Measurements from ENCODE around the gene HYCC1.
A peak's percentile ranks its signal among the peaks of the same experiment; 100 is the strongest.

Gene HYCC1

DNA sequence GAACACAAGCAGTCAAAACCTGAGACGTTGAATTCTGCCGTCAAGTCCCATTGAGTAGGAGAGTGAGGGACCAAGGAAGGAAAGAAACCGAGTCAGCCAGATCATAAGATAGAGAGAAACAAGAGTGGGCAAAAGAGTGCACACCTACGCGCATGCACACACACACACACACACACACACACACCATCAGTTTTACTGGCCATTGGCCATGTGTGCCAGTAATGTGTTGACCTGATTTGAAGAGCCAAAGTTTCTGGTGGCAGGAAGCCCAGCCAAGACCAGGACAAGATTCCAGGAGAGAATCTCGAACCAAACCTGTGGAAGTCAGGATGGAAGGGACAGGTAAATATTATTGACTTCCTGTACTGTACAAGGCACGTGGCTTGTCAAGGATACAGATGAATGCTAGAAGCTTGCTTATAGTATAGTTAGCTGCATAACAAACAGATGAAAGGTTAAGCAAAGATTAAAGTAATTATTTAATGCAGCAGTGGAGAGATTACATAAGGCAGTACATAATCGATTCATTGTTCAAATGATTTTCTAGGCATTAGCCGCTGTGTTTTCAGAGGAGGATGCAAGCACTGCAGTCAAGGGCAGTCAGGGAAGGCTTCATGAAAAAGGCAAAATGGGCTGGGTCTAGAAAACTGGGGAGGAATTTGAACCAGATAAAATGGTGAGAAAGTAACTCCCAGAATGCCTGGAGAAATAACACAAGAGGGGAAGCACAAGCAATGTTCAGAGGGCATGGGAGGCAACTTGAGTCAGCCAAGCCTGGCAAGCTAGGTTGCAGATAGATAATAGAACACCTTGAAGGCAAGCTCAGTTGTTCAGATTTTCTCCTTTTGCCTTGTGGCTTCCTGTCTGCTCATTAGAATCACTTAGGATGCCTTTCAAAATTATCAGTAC, 2.7 kb upstream of the HYCC1 start:
- DNase-seq (ENCODE audit: low spot score): no peak

DNA sequence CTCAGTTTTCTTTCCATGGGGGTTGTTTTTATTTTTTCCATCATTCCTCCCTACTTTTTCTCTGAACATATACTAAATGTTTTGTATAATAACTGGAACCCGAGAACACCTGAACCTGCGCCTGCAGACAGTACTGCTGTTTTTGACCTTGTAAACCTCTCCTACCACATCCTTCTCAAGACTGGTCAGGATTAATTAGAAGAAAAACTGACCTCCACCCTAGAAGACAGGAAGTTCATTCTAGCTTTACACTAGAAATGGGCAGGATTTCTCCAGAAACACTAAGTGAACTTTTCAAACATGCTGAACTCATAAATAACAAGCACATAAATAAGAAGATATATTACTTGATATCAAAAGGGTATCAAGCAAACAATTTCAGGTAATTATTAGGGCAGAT, 751 bp upstream of the HYCC1 start:
- DNase-seq (ENCODE audit: low spot score): no peak

DNA sequence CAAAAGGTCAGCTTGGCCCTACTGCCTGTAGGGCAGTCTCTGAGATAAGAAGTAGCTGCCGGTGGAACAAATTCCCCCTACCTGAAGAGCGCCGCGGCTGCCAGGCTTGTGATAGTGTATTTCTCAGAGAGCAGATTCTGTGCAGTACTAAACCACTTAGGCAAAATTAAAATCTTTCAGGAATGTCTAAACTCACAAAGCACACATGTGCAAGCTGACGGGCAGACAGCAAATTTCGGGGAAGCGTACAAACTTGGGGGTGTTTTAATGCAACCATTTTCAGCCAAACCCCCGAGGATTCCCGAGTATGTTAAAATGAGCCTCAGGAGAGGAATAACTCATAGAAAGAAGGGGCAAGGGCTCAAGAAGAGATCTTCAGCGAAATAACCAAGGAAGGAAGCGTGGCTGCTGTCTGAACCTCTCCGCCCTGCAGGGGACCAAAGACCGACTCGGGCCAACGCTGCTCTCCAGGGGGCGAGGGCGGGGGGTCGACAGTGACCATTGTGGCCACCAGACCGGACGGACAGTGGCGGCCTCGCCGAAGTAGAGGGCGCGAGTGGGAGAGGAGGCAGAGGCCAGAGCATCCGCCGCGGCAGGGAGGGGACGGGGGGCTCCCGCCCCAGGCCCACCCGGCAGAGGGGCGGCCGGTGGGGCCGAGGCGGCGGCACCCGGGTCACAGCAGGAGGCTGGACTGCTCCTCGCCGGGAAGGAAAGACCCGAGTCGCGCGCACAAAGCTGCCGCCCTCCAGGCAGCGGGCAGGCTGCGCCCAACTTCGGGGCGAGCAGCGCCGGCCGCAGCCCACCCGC, 819 bp downstream of the HYCC1 start:
- DNase-seq (ENCODE audit: low spot score): no peak

DNA sequence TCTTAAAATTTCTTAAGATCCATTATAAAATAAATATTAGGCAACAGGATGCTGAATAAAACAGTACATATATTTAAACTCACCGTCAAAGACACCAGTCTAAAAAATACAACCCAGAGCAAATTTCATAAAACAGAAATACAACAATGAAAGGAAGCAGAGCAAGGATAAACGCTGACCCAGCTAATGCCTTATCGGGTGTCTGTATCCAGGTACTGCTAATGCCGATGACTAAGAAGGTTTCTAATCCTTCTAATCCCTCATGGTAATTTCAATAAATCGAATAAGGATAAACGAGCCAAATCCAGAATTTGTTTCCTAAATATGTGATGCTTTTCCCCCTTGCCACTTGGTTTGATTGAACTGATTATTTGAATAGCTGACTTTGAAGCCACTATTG, 1.7 kb downstream of the HYCC1 start:
- DNase-seq (ENCODE audit: low spot score): no peak

DNA sequence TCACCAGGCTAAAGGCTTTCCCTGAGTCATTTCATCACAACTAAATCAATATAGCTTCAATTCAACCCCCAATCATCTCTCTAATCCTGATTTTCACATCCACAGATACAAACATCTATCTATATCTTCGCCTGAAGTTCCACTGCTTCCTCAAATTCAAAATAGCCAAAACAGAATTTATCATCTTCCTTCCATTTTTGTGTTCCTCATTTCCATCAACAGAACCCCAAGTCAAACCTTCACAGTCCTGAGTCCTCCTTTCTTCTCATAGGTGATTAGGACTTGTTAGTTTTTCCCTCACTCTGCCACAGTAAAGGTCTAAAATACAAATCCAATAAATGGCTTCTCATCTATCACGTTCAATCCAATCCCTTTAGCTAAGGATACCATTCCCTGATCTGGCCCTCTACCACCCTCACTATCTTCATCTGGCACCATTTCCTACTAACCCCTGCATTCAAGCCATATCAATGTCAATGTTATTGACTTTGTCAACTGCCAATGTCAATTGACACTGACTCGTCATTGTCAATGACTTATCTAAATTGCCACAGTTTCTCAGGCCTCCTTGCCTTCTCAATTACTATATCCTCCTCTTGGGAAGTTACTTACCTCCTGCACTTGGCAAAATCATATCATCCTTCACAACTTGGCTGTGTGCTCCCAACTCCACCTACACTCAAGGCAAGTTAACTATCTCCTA, 2.6 kb downstream of the HYCC1 start:
- no peak for DNase-seq (ENCODE audit: low spot score)

DNA sequence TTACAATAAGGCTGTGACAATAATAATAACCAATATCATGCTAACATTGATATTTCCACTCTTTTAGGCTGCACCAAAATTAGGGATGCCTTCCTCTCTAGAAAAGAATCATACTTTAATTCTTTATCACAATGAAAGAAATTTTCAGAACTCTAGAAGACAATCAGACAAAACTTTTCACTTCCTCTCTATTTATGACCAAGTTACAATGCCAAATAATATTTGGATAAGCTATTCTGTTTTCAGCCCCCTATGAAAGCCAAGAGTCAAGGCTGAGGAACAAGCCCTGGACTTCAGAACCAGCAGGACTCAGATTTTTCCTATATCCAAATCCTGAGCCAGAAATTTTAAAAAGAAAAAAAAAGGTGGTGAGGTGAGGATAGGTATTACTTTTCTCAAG, 4.6 kb downstream of the HYCC1 start:
- no peak for DNase-seq (ENCODE audit: low spot score)

DNA sequence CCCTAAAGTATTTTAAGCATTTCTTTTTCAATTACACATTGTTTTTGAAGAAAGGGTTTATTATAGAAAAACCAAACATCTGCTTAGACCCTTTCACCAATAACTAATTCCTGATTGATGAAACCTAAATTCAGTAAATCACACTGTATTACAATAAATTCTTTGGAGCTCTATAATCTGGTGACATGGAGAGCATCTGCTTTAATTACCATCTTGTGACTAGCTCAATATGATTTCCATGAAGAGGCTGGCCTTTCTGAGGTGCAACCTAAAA, 9.7 kb downstream of the HYCC1 start:
- no peak for DNase-seq (ENCODE audit: low spot score)

DNA sequence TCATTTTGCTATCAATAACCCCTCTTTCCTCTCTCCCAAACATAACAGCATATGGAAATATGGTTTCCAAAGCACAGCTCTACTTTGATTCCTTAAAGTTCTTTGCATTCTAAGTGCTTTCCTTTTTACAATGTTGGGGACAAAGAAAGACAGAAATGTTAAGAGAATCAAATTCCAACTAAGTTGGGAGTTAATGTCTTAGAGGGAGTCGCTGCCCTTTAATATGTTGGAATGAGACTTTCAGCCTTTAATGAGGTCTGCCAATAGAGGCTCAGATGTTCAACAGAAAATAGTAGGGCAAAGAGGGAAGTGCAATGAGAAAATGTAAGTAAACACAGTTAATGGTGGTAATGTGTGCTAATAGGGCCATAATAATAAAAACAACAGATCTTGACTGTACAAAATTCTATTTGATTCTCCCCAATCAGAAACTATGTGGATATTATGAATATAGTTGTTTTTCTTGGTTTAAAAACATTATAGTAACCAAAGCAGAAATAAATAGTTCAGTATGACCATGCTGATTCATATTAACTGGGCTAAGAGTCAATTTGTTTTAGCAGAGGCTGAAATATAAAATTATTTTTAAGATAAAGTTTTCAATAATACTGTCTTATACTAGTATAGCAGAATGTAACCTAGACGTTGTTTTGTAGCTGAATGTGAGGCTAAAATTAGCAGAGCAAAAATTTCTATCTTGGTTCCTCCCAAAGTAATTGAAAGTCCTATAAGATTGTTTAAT, 10.3 kb downstream of the HYCC1 start:
- no peak for DNase-seq (ENCODE audit: low spot score)

DNA sequence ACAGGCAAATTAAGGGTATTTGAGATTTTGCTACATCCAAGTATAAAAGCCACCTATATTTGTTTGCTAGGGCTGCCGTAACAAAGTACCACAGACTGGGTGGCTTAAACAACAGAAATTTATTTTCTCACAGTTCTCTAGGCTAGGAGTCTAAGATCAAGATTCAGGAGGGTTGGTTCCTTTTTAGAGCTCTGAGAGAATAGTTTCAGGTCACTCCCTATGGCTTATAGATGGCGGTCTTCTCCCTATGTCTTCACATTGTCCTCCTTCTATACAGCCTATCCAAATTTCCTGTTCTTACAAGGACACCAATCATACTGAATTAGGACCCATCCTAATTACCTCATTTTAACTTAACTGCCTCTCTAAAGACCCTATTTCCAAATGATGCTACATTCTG, 11.2 kb downstream of the HYCC1 start:
- DNase-seq (ENCODE audit: low spot score): no peak

DNA sequence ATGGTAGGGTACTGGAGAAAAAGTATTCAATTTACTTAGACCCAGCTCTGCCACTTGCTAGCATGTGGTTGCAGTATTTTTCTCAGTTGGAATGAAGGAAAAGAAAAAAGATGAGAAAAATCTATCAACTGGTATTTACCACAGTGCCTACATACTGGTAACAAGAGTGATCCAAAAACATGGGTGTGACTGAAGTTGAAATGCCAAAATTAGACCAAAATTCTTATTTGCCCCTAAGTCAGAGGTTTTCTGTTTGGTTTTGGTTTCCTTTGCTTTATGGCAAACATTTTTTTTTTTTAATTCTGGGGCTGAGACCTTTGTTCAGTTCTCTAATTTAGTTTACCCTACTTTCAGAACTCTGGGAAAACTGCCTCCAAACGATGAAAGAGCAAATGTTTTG, 12.3 kb downstream of the HYCC1 start:
- no peak for DNase-seq (ENCODE audit: low spot score)

DNA sequence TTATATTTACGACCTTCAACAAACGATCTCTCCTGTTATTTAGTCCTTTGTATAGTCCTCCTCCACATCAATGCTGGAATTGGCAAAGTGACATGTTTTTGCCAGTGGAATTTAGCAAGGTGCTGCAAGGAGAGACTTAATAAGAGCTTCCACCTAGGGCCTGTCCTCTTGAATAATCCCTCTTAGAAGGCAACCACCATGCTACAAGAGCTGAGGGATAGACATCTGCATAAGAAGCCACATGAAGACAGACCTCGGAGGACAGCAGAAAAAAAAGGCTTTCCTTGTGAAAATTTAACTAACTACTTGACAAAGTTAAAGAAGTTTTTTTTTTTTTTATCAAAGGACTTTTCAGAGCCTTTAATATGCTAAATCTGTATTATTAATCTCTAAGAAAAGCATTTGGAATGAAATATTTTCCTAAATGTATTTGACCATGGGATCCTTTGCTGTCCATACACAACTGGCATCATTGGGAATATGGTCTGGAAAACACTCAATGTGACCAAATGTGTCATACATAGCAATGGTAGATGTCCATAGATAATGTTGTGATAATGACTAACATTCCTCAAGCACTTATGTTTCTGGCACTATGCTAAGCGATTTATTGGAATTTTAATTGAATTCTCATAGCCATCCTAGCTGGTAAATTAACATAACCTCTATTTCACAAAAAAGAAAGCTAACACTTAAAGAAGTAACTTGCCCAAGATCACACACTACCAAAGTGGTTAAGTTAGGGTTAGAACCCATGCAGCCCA, 13.2 kb downstream of the HYCC1 start:
- DNase-seq (ENCODE audit: low spot score): no peak

DNA sequence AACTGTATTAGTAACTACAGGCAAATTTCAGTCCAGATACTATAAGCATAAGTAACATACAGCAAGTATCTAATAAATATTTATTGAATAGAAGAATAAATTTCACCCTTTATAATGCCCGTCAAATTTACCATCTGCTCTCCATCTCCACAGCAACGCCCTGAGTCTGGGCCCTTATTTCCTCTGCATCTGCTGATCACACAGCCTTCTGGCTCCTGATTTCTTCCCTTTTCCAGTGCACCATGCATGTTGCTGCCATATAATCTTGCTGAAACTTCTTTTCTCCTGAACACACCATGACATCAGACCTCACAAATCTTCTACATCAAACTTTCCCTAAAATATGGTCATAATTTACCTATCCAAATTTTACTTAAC, 15.4 kb downstream of the HYCC1 start:
- DNase-seq (ENCODE audit: low spot score): no peak

DNA sequence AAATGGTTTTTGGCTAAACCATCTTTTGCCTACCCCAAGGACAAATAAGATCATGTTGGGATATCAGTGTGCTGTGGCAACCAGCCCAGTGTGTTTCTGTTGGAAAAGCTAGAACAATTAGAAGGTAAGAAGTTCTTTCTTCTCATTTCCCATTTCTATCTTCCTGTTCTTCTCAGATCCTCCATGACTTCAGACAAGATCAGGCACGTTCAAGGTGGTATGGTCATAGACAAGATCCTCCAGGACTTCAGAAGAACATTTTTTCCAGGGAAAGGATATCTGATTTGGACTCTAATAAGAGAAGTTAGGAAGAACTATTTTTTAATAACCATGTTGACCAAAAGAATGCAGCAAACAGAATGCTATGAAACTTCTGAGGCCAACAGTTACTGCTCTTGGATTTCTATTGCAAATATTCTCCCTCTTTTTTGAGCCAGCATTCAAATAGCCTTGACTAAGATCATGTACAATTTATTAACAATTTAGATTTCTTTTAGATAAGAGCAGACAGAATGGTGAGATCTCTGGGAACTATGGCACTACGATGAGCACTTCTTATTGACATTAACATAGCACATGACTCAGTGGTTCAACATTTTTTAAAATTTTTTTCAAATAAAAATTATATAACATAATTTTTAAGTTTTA, 15.9 kb downstream of the HYCC1 start:
- no peak for DNase-seq (ENCODE audit: low spot score)

DNA sequence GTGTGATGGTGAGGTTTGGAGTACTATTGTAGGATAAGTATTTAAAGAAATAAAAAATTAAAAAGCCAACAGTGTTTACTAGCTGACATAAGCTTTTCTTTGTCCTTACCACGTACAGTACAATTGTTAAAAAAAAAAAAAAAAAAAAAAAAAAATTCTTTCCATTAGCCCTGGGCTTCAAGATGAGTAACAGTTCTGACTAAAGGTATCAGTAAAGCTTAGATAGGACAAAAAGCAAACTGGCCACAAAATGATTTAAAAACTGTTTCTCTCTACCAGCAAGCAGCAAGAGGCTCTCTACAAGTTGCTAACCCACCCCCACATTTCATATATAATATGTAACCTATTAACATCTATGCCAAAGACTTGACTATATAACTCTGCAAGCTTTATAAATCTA, 17.5 kb downstream of the HYCC1 start:
- DNase-seq (ENCODE audit: low spot score): no peak

DNA sequence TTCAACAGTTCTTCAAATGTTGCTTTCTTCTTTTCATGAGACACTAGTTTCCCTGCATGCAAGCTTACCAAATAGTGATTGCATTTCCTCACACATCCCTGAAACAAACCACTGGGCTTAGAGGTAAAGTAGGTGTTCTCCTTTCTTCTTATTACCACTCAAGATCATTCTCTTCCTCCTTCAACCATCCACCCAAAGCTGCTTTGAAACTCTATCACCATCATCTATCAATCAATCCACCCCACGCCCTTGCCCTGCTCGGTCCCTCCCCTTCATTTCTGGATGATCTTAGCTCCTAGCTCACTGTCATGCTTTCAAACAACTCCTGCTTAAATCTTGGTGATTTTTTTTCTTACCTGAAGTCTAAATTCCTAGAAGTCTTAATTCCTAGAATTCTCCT, 18.9 kb downstream of the HYCC1 start:
- no peak for DNase-seq (ENCODE audit: low spot score)

DNA sequence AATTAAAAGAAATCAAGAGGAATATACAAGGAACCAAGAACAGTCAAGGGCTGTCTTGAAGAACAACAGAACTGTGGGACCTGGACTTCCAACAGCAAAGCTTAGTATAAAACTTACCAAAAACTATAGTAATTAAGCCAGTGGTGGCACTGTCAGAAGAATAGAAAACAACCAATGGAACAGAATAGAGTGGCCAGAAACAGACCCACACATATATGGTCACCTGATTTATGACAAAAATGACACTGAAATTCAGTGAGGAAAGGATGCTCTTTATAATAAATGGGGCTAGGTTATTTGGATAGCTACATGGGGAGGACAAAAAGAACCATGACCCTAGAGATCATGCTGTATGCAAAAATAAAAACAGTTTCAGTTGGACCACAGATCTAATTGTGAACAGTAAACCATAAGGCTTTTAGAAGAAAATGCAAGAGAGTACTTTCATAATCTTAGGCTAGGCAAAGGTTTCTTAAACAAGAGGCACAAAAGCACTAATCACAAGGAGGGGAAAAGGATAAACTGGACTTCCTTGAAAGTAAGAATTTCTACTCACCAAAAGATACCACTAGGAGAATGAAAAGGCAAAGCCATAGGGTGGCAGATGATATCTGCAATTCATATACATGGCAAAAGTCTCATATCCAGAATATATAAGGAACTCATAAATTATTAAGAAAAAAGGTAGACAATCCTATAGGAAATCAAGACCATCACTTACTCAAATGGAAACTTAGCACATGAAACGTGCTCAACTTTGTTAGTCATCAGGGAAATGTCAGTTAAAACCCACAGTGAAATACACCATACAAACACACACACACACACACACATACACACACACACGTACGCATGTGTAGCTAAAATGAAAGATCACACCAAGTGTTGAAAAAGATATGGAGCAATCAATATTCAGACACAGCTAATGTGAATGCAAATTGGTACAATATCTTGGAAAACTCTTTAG, 20.8 kb downstream of the HYCC1 start:
- DNase-seq (ENCODE audit: low spot score): no peak

DNA sequence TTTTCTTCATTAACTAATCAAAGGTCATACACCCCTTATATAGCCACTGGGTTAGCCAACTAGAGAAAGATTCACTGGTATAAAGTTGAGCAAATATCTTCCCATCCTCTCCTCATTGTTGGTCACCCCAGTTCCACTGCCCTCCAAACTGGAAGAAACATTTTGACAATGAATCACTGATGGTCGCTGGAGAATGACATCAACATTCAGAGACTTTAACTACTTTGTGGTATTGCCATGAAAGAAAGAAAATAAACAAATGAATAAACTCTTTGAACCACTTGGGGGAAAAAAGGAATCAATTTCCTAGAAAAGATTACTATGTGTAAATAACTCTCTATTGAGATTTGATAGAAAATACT, 23.4 kb downstream of the HYCC1 start:
- peak; percentile 60 for DNase-seq (ENCODE audit: low spot score)

DNA sequence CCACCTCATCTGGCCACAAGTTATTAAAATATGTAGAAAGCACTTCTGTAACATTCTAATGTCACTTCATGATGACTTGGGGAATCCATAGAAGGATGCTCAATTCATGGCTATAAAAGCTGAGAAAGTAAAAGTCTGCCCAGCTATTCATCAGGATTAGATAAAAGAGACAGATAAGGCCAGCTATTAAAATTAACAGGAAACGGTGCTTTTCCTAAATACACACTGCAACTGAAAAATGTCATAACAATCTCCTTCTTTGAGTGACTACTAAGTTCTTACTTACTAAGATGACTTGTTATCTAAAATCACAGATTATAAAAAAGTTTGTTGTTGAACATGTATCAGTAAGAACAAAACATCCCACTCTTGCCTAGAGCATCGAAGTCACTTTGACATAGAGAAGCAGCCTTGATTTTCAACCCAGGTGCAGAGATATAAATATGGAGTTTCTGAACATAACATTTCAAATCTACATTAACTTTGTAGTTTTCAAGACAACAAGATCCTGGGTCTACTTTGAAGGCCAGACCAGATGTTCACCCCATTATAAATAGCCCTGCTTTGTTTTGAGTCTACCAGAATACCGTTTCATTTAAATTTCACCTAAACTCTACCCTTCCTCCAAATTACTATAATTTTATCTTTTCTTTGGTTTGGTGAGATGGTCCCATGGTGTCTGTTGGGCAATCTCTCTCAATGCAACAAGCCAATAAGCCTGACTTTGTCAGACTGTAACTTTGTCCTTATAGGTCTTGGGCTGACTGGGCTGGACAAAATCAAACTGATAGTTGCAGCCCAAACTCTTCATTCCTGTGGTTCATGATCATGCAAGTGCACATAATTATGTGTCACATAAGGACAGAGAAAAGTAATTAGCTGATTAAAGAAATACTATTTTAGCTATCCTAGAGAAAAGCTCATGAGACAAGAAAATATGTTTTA, 24.0 kb downstream of the HYCC1 start:
- no peak for DNase-seq (ENCODE audit: low spot score)

DNA sequence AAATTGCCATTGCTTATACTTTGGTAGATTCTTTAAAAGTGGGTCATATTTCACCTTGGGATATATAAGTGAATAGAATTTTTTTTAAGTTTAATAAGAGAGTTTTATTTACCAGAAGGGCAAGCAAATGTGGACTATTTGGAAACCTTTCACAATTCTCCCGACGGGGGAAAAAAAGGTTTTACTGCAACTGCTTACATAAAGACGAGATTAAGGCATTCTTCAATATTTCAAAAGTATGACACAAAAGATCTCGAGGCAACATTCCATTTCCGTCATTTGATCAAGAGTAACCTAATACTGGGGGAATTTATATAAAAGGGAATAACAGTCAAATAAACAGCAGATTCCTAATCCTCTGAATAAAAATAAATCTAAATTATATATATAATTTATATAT, 28.5 kb downstream of the HYCC1 start:
- DNase-seq (ENCODE audit: low spot score): no peak
